GM12864 (cell line): ENCODE data around the gene MYO7A.

ENCODE experiments used
- DNase-seq: peaks from one replicate; pipeline ENCODE4 v3.0.0-alpha.2; 2011; ENCODE audit warnings: low read depth
- H3K4me3 ChIP-seq: 2 replicates; pipeline ENCODE4 v1.5.1; 2011; ENCODE audit warnings: mild to moderate bottlenecking, low read depth, low read length, control low read depth
- TF ChIP-seq, protein P1 (sequence below): IDR thresholded peaks from 2 replicates; pipeline ENCODE4 v1.5.1; 2011; ENCODE audit warnings: low read depth, mild to moderate bottlenecking, moderate library complexity, low read length, control low read depth, inconsistent platforms; ENCODE audit errors: missing control alignments

The MYO7A gene

DNA sequence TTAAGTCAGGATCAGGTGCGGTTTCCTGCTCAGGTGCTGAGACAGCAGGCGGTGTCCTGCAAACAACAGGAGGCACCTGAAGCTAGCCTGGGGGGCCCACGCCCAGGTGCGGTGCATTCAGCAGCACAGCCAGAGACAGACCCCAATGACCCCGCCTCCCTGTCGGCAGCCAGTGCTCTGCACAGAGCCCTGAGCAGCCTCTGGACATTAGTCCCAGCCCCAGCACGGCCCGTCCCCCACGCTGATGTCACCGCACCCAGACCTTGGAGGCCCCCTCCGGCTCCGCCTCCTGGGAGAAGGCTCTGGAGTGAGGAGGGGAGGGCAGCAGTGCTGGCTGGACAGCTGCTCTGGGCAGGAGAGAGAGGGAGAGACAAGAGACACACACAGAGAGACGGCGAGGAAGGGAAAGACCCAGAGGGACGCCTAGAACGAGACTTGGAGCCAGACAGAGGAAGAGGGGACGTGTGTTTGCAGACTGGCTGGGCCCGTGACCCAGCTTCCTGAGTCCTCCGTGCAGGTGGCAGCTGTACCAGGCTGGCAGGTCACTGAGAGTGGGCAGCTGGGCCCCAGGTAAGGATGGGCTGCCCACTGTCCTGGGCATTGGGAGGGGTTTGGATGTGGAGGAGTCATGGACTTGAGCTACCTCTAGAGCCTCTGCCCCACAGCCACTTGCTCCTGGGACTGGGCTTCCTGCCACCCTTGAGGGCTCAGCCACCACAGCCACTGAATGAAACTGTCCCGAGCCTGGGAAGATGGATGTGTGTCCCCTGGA, at the start of gene MYO7A:
TSS of gene MYO7A (plus strand) at position 327 of the 772 bp plus-strand sequence. CDS start 2,389 bp downstream, outside the sequence.
- TF ChIP-seq, protein P1, sequence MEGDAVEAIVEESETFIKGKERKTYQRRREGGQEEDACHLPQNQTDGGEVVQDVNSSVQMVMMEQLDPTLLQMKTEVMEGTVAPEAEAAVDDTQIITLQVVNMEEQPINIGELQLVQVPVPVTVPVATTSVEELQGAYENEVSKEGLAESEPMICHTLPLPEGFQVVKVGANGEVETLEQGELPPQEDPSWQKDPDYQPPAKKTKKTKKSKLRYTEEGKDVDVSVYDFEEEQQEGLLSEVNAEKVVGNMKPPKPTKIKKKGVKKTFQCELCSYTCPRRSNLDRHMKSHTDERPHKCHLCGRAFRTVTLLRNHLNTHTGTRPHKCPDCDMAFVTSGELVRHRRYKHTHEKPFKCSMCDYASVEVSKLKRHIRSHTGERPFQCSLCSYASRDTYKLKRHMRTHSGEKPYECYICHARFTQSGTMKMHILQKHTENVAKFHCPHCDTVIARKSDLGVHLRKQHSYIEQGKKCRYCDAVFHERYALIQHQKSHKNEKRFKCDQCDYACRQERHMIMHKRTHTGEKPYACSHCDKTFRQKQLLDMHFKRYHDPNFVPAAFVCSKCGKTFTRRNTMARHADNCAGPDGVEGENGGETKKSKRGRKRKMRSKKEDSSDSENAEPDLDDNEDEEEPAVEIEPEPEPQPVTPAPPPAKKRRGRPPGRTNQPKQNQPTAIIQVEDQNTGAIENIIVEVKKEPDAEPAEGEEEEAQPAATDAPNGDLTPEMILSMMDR = no peak
- H3K4me3 ChIP-seq = peak within 1 kb of the TSS; percentile 22; the same call in 1 of the 2 replicates
- DNase-seq = no peak

DNA sequence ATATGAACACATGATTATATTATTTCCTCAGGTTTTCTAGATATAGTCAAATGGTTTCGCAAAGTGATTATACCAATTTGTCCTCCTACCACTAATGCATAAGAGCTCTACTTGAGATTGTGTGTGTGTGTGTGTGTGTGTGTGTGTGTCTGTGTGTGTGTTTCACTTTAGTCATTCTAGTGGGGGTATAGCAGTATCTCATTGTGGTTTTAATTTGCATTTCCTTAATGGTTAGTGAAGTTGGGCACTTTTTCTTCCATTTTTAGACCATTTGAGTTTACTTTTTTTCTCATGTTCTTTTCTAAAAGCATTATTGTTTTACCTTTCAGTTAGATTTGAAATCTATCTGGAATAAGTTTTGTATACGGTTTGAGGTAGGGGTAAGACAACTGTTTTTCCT, 48.4 kb upstream of the MYO7A start:
- no peak overlapping the region for H3K4me3 ChIP-seq
- no peak for DNase-seq
- TF ChIP-seq, protein P1 = no peak

DNA sequence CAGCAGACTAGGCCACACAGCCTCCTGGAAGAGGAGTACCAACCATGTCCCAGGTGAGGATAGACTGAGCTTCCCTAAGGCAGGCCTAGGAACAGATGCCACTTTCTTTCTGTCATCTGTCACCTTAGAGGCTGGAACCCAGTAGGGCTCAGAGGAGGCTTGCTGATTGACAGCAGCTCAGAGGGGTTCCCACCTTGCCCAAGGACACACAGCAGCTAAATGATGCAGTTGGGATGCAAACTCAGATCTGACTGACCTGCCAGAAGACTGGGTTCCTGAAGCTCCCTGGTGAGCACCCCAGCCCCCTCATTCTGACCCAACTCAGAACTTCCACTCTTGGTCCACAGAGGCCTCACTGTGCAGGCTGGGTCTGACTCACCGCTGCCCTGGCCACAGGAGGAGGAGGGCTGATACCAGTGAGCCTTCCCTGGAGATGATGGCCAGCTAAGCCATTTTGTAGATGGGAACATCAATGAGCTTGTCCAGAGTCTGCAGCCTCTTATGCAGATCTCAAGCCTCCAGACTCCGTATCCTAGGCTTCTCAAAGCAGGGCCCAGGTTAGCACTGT, 47.3 kb upstream of the MYO7A start:
- no peak for DNase-seq
- no peak overlapping the region for H3K4me3 ChIP-seq
- TF ChIP-seq, protein P1 = no peak

DNA sequence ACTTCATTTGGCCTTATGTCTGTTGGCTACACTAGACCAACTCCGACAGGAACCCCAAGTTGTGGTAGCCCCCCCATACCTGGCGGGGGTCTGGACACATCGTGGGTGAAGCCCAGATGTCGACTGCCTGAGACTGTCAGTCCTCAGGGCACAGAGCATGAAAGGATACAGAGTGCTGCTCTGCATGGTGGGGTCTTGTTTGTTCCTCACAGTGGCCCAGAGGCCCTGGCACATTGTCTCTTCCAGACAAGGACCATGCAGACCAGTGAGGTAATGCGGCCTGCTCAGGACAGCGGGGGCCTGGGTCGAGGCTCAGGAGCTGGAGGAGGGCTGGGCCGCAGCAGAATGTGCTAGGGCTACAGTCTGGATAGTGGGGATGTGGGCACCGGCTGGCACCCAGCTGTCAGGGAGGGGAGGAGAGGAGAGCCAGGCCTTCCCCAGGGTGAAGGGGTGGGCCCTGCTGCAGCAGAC, 46.6 kb upstream of the MYO7A start:
- DNase-seq = no peak
- TF ChIP-seq, protein P1 = no peak
- no peak overlapping the region for H3K4me3 ChIP-seq

DNA sequence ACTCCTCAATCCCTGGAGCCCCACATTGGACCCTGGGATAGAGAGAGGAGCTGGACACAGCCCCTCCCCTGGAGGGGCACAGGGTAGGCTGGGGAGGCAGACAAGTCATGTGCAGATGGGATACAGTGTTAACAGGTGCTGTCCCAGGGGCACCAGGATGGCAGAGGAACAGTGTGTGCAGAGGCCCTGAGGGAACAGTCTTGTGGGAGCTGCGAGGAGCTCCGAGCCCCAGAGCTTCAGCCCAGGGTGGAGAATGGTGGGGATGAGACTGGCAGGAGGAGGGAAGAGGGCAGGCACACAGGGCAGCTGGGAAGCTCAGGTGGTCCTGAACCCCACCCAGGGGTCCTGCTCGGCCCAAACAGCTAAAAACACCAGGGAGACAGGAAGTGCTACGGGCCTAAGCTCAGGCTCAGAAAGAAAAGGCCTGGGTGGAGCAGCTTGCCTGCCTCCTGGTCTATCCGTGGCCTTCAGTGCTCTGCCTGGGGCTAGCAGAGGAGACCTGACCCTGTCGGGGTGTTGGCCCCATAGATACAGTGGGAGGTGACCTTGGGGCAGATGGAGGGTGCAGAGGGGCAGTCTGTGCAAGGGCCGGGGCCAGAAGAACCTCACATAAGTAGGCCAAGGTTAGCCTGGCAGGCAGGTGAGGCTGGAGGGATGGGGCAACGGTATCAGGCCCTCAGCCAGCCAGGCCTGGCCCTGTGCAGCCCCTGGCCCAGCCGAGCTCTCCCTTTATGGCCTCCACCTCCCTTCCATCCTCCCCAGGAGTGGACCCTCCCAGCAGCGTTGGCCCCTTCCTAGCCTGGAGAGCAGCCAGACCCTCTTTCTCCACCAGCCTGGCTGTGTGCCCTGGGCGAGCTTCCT, 45.8 kb upstream of the MYO7A start:
- H3K4me3 ChIP-seq = no peak overlapping the region
- no peak for DNase-seq
- TF ChIP-seq, protein P1 = no peak

DNA sequence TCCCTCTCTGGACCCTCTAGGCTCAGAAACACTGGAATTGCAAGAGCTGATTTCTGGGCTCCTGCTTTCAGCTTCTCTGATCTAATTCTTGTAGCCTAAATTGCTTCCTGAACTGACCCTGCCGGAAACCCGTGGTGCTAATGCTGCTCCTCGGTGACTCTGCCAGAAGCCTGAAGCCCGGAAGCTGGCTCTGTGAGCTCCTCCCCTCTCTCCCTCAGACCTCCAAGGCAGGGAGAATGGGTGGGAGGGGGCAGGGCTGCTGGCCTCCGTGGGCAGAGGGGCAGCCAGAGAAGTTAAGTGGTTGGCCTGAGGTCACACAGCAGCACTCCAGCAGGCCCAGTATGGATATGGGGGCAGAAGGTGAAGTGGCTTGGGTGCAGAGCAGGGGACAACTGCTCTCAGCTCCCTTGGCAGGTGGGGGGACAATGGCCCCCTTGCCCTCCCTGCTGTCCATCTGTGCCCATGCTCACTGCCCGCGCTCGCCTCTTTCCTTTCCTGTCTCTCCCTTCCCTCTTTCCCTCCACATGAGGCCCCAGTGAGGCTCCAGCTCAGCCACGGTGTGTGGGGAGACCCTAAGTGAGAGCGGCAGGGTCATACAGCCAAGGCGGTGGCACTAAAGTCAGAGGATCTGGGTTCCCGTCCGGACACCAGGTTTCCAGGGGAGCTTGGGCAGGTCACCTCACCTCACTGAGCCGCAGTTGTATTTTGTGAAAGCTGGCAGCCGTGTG, 45.0 kb upstream of the MYO7A start:
- TF ChIP-seq, protein P1 = no peak
- DNase-seq = no peak
- H3K4me3 ChIP-seq = no peak overlapping the region
